Epidermal melanocyte (primary cell): ENCODE results near the gene CNTN4.
"Not testable (repeated sequence)": the region's sequence is repeated elsewhere in the genome, so short reads cannot be mapped to it uniquely, and the experiment has no call there.

Experiments
- DNase-seq: peaks from one replicate; pipeline ENCODE4 v3.0.0; 2011; ENCODE audit warnings: low spot score; ENCODE audit not compliant: insufficient read length

The CNTN4 gene

DNA sequence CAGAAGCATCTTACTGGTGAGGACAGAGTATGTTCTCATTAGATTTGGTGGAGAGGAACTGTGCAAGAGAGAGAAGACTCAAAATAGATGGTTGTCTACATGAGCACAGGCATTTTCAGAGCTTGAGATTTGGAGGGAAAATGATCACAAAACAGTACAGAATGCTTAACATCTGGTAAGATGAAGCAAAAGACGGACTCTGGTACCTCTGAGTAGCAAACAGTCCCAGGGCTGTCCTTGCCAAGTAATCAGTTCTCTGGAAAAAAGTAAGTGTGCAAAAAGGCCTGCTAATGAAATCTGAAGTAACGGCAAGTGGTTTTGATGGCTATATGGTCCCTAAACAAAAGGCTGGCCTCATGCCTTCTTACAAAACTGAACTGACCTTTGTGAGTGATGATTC is 414.2 kb downstream of the CNTN4 start:
- DNase-seq: no peak

DNA sequence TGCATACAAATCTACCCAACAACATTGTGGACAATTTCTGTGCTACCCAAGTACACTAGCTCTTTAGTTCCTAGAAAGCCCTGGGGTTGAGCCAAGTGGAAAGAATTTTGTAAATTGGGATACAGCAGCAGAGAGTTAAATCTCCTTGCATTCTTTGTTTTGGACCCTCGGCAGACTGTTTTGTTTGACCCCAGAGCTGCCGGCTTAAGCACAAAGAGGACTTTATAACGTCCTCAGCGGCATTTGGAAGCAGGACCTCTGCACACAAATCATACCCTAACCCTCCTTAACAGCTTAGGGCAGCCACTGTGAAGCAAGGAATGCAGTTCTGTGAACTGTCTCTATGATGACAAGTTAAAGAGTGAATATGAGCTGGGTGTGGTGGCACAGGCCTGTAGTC is 415.3 kb downstream of the CNTN4 start:
- no peak for DNase-seq

DNA sequence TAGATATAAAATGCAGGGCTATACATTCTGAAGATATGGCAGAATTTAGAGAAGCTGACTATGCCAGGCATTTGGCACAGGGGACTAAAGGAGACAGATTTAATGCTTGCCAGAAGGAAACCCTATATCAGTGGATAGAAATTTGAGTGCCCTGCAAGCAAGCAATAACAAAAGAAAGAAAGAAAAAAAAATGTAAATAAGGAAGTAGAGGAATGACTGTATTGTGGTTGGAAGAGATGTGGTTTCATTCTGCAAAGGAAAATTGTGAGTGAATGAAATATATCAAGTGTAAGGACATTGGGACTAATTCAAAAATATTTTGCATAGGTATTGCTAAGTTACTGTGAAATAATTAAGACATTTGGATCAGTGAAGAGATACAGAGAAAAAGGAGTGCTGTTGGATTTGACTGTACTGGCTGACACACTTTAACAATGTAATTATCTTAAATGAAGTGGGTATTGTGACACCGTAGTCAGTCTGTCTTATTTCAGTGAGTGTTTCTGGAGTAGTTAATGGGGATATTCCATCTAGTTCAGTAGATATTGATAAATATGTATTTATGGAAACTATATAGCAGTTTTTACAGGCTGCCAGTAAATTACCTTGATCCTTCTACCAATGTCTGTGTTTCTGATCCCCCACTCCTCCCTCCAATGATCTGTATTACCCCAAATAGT is 418.2 kb downstream of the CNTN4 start:
- DNase-seq: no peak

DNA sequence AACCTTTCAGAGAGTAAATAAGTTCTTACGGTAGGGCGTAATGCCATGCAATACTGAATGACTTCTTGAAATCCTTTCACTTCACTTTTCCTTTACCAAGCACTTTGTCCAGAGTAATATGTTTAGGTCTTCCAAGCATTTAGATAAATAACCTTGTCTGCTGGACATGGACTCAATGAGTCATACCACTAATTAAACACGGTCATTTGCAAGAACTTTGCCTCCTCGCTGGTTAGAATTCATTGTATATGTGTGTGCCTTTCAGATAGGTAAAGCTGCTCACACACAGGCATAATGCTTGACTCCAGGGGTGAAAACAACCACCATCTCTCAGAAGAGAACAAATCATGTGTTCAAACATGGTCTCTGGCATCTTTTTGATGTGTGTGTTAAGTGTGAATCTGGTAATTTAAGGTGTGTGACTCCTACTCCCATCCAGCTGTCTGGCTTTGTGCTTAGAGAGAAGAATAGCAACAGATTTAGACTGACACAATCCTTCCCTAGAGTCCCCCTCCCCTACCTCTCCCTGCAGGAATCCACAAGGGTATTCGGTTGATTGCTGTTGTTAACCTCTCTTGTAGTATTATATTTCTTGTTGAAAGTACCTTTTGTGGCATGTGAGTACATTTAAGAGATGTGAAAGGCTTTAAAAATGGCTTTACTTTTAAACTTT is 419.0 kb downstream of the CNTN4 start:
- DNase-seq: no peak

DNA sequence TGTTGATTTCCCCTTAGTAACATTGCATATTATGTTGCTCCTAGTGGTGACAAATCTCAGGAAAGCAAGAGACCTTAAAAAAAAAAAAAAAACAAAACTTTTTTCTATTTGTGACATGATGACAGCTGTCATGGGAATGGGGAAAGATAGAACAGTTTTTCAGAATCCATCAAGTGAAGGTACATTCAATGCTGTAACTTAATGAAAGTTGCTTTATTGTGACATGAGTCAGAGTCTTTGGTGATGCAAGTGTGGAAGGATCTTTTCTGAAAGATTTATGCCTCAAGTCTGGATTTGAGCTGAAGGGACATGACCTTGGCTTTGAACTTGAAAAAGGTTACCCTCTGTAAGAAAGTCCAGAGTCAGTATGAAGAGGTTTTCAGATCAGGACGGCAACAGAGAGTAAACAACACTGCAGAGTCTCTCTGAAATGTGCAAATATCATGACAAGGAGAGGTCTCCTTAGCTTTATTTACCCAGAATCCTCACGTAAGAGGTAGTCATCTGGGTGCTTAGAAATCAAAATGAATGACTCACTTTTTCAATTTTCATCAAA is 424.7 kb downstream of the CNTN4 start:
- no peak for DNase-seq

DNA sequence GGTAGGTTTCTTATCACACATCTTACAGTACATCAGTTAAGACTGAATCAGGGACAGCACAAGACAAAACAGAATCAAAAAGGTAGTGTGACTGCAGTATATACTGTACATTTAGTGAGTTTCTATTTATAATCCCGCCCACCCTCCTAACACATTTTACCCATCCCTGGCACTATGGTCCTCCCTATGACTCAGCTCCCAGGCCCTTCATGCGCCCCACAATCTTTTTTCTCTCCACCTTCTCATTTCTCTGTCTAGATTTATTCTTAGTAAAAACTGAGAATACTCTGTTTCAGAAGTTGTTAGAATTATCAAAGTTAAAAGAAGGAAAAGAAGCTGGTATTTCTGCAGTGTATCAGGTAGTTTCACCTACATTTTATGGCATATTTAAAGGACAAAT is 427.3 kb downstream of the CNTN4 start:
- DNase-seq: no peak

DNA sequence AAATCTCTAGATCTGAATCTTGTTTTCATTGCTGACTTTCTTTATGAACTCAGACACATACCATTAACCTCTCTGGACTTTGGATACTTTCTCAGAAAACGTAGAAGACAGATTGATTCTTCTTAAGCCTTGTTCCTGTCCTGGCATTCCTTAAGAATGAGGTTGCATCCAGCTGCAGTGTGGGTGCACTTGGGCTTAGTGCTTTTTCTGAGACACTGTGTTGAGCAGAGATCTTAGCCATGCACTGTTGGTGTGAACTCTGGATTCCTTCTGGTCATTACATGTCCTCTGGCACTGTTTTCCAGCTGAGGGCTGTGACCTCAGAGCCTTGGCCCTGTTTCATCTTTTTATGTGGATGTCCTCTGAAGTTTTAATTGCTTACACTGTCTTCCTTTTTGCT is 428.3 kb downstream of the CNTN4 start:
- DNase-seq: no peak

DNA sequence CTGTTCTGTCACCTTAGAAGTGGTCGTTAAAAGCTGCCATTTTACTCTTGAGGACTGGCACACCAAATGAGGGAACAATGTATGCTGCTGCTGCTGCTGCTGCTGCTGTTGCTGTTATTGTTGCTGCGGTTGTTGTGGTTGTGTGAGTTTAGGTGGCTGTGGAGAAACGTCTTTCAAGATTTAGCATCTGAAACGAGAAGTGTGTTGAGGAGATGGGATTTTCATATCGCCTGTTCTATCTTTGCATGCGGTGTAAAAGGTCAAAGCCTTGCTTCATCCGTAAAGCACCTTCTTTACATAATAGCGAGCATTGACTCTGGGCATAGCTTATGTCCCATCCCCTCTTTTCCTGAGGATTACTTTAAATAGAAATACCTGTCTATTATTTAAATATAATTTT is 428.7 kb downstream of the CNTN4 start:
- not testable (repeated sequence) for DNase-seq

DNA sequence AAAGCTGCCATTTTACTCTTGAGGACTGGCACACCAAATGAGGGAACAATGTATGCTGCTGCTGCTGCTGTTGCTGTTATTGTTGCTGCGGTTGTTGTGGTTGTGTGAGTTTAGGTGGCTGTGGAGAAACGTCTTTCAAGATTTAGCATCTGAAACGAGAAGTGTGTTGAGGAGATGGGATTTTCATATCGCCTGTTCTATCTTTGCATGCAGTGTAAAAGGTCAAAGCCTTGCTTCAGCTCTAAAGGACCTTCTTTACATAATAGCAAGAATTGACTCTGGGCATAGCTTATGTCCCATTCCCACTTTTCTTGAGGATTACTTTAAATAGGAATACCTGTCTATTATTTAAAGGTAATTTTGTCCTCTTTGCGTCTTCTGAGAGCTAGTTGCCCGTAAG is 436.1 kb downstream of the CNTN4 start:
- not testable (repeated sequence) for DNase-seq

DNA sequence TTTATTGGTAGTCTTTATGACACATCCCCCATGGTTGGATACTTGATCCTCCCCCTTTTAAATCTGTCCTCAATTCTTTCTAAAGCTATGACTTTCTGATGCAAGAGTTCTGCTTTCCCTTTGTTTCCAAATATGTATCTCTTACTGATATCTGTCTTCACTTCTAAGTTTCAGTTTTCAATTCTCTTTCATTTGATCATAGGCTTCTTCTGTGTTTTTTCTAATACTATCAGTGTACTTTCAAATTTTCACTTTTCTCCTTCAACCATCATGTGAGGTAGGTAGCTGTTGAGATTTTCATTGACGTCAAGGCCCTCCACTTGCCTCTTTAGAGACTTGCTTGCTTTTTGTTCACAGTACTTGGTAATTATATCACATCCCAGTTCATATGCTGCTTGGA is 436.5 kb downstream of the CNTN4 start:
- no peak for DNase-seq

DNA sequence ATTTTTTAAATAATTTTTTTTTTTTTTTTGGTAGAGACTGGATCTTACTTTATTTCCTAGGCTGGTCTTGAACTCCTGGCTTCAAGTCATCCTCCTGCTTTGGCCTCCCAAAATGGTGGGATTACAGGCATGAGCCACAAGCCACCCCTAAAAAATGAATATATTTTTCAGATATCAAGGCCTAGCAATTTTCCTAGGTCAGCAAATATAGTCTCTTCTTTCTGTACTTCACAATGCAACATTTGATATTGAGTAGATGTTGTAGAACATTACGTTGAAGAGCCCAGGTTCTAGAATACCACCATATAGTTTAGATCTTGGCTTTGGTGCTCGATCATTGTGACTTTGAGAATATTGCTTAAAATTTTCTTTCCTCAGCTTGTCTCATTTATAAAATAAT is 437.9 kb downstream of the CNTN4 start:
- DNase-seq: no peak

DNA sequence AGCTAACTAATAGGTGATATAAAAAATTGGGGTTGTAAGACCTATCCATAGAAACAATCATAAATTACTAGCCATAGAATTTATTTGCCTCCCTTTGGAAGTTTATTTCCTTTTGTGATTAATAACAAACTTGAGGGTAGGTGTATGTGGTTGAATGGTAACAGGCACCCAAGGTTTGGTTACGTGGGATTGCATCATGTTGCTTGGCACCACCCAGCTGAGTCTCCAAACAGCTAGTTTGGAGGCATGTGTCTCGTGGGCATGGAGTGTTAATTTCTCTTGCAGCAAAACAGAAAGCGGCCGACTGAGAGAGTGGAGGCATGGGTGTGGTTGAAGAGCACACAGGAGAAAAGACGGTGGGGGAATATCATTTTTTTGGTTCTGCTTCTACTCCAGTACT is 441.4 kb downstream of the CNTN4 start:
- no peak for DNase-seq

DNA sequence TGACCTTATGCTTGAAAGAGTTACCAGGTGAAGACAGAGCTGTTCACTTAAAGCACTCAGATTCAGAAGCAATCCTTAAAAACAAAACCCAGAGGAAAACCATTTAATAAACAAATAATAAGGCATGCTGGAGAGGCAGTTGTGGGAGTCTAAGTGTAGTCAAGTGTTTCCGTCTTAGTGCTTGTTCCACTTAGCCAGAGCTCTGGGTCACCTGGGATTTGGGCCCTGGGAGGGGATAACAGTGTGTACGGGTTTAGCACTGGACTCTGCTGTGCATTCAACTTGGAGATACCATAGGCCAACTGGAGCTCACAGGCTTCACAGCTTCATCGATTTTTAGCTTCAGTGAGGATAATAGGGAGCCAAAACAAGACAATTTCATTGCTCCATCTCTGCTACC is 444.6 kb downstream of the CNTN4 start:
- no peak for DNase-seq

DNA sequence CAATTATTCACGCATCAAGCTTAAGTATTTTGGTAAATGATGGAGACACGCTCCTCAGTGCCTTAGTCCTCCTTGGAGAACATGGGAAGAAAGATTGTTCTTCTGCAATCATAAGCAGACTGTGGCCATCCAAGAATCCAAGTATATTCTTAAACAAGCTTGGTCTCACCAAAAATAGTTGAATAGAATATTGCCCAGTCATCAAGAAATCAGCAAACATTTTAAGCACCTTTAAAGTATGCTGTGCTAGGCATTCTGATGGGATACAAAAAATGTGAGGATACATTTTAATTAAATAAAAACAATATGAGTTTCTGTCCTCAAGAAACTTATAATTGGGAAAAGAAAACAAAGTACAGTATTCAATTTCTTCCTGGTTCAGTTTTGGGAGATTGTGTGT is 445.5 kb downstream of the CNTN4 start:
- no peak for DNase-seq

DNA sequence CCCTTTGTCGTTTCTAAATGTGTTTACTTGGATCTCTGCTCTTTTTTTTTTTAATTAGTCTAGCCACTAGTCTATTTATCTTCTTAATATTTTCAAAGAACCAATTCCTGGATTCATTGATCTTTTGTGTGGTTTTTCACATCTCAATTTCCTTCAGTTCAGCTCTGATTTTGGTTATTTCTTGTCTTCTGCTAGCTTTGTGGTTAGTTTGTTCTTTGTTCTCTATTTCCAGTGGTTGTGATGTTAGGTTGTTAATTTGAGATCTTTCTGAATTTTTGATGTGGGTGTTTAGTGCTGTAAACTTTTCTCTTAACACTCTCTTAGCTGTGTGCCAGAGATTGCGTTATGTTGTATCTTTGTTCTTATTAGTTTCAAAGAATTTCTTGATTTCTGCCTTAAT is 446.1 kb downstream of the CNTN4 start:
- DNase-seq: no peak

DNA sequence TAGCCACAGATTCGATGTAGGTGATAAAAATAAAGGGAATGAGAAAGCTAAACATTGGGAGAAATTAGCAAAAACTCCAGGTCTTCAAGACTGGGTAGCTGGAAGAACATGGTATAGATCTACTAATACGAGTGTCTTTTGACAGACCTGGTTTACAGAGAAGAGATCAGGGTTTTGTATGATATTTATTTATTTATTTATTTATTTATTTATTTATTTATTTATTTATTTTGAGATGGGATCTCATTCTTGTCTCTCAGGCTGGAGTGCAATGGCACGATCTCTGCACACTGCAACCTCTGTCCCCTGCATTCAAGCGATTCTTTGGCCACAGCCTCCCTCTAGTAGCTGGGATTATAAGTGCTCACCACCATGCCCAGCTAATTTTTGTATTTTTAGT is 448.4 kb downstream of the CNTN4 start:
- DNase-seq: no peak

DNA sequence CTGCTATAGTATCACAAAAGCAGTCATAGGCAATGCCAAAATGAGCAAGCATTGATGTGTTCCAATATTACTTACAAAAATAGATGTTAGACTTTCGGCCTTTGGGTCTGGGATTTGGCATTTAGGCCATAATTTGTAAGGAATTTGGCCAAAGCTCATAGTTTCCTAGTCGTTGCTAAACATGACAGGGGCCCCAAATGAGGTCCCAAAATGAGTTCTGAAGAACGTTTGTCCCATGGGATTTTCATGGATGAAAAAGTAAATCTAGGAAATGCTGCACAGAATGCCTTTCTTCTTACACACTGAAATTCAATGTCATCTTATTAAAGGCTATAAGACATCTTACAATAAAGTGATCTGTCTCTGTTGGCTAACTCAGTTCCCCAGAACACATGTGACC is 456.0 kb downstream of the CNTN4 start:
- no peak for DNase-seq

DNA sequence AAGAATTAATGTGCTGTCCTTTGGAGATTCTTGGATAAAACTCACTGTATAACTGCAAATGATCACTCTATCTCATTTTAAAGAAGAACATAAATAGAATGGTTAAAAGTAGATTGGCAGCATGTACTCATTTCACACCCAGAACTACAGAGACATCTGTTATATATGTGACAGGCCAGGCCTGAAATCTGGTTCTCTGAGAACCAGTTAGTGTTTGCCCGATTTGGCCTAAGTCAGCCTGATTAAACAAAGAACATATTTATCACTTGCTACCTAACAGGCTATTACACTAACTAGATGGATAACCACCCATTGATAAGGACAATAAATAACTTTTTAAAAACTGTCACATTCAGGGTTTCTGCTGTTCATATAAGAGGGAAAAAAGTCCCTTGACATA is 460.1 kb downstream of the CNTN4 start:
- DNase-seq: no peak

DNA sequence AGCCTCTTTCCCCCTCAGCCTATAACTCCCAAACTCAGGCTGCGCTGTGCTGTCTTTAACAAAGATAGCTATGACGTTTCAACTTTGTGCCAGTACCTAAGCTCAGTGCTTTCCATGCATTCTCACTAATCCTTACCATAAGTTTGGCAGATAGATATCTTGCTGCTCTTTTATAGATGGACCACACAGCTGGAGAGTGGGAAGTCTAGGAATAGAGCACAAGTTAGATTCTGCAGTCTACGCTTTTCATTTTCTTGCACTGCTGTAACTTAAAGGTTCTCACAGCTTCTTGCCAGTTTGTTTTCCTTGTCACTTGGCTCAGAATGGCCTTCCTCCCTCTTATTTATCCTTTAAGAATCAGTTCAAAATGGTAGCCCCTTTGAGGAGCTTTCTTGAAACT is 468.8 kb downstream of the CNTN4 start:
- no peak for DNase-seq

DNA sequence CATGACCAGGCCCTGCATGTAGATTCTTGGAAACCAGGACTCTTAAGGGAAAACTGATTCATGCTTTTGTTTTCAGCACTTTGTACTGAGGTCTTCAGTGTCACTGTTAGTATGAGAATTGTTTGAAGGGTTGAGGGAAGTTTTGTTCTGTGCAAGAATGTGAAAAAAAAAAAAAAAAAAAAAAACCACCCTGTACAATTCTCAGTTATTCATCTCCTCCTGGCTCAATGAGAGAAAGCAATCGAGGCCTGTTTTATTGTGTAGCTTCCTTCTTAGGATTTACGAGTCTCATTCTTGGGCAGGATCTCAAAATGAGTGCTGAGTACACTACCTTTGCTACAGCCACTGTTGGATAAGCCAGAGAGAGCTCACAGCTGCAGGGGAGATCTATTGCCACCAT is 469.5 kb downstream of the CNTN4 start:
- no peak for DNase-seq

DNA sequence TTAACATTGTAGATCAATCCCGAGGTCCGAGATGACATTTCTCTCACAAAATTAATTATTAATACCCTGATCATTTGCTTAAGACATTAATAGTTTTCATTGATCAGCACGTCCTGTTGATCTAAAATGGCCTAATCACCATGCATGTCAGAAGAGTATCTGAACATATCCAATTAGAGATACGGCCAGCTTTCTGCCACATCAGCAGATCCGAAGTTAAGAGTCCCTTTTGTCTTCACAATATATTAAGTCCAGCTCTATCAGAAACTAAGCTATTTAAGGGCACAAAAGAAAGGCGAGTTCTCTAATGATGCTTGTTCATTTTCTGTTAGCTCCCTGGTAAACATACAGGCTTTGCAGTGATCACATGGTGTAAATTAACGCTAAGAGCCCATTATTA is 470.3 kb downstream of the CNTN4 start:
- DNase-seq: no peak

DNA sequence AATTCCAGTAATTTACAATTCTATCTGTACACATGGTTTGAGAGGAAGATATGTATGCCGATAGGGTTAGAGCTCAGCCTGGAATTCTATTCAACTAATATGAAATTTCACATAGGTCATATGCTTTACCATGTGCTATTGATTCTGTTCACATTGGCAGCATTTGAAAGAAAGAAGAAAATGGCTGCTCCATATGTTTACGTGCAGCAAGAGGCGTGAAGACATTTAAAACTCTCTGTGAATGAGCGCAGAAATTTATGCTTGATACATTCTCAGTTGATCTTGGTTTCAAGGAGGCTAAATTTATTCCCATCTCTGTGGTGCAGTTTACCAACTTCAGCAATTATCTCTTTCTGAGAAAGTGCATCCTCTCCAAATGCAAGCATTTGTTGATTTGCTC is 478.9 kb downstream of the CNTN4 start:
- DNase-seq: no peak

DNA sequence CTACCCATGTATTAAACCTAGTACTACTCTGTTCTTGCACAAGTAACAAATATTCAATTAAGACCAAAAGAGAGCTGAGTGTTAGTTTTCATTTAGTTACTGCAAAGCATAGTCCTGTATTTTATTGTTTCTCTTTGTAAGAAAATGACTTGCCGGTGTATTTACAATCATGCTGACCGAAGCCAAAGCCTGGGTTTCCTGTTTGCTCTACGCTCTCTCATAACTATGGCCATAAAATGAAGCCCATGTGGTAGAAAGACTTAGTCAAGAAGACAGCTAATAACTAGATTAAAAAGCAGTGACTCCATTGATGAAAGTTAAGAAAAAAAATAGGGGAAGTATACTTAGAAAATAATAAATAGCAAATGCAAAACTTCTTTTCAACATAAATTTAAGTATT is 479.9 kb downstream of the CNTN4 start:
- DNase-seq: no peak
